PC-9 (cell line): Measurements from ENCODE around the gene CPN1.

Experiments used
- EZH2 ChIP-seq: fragments of 200-600 bp; sonication (generic); IDR thresholded peaks from 2 replicates; pipeline ENCODE4 v1.8.0; 2017; ENCODE audit warnings: antibody characterized with exemption, low read depth
- TF ChIP-seq, protein P1 (sequence below): fragments of 200-600 bp; sonication (generic); conservative IDR thresholded peaks from 2 replicates; pipeline ENCODE4 v1.6.1; 2017; ENCODE audit warnings: mixed run types, antibody characterized with exemption, mild to moderate bottlenecking, moderate library complexity

DNA sequence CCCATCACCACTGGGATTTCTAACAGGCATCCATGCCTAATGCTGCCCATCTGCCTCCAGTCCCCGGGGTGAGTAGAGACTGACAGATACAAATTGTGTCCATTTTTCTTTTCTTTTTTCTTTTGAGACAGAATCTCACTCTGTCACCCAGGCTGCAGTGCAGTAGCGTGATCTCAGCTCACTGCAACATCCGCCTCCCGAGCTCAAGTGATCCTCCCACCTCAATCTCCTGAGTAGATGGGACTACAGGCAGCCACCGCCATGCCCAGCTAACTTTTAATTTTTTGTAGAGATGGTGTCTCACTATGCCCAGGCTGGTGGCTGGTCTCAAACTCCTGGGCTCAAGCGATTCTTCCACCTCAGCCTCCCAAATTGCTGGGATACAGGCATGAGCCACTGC, 7.6 kb upstream of the CPN1 start:
- TF ChIP-seq, protein P1, sequence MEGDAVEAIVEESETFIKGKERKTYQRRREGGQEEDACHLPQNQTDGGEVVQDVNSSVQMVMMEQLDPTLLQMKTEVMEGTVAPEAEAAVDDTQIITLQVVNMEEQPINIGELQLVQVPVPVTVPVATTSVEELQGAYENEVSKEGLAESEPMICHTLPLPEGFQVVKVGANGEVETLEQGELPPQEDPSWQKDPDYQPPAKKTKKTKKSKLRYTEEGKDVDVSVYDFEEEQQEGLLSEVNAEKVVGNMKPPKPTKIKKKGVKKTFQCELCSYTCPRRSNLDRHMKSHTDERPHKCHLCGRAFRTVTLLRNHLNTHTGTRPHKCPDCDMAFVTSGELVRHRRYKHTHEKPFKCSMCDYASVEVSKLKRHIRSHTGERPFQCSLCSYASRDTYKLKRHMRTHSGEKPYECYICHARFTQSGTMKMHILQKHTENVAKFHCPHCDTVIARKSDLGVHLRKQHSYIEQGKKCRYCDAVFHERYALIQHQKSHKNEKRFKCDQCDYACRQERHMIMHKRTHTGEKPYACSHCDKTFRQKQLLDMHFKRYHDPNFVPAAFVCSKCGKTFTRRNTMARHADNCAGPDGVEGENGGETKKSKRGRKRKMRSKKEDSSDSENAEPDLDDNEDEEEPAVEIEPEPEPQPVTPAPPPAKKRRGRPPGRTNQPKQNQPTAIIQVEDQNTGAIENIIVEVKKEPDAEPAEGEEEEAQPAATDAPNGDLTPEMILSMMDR: no peak
- no peak for TF ChIP-seq EZH2
